GM23338 (cell line): Measurements from ENCODE around the gene C17orf50.

ENCODE experiments used
- CTCF ChIP-seq, 2 experiments: fragments of 200-600 bp in 1 of 2; sonication (generic) in 1 of 2; conservative IDR thresholded peaks; 2 replicates each; pipeline versions ENCODE4 v1.5.1 to v1.6.1; 2016 to 2017; ENCODE audit warnings: antibody characterized with exemption in 2 of 2, low read depth in 2 of 2, mild to moderate bottlenecking in 2 of 2, moderate library complexity in 1 of 2
- EZH2 ChIP-seq: fragments of 200-600 bp; sonication (generic); IDR thresholded peaks from one replicate; pipeline ENCODE4 v1.8.0; 2017; ENCODE audit warnings: antibody characterized with exemption, mild to moderate bottlenecking, low read depth; ENCODE audit not compliant: unreplicated experiment
- EZH2phosphoT487 ChIP-seq: fragments of 200-600 bp; sonication (generic); IDR thresholded peaks from one replicate; pipeline ENCODE4 v1.8.1; 2018; ENCODE audit warnings: antibody characterized with exemption; ENCODE audit not compliant: unreplicated experiment

- TF ChIP-seq CTCF (conservative IDR thresholded peaks at IDR 0.05; ENCODE audit: low read depth in 2 of 2) (no peak), EZH2 (no peak), EZH2phosphoT487 (no peak)
Observed at GRCh38 chr17:35797918-35798317, 37.2 kb downstream of the C17orf50 start.
